Adipocyte (in vitro differentiated cells): ENCODE results near the gene WNK2.
"Not testable (repeated sequence)": the region's sequence is repeated elsewhere in the genome, so short reads cannot be mapped to it uniquely, and the experiment has no call there.

Source experiments
- DNase-seq: peaks from one replicate; pipeline ENCODE4 v3.0.0-alpha.2; 2015; ENCODE audit warnings: low read depth
- H3K27me3 ChIP-seq: replicated peaks from 2 replicates; pipeline ENCODE4 v1.7.0; 2013; ENCODE audit warnings: mild to moderate bottlenecking, low read length, moderate library complexity; ENCODE audit not compliant: control insufficient read depth, insufficient read depth
- H3K36me3 ChIP-seq: 2 replicates; pipeline ENCODE4 v1.7.0; 2013; ENCODE audit warnings: low read length, mild to moderate bottlenecking, moderate library complexity; ENCODE audit not compliant: control insufficient read depth, insufficient read depth, severe bottlenecking
- H3K4me1 ChIP-seq: 2 replicates; pipeline ENCODE4 v1.7.0; 2013; ENCODE audit warnings: mild to moderate bottlenecking, low read length, moderate library complexity; ENCODE audit not compliant: control insufficient read depth, insufficient read depth
- H3K4me3 ChIP-seq: 2 replicates; pipeline ENCODE4 v1.7.0; 2013; ENCODE audit warnings: mild to moderate bottlenecking, low read length, moderate library complexity
- H3K9ac ChIP-seq: 2 replicates; pipeline ENCODE4 v1.7.0; 2013; ENCODE audit warnings: mild to moderate bottlenecking, low read length, moderate library complexity
- H3K9me3 ChIP-seq: 2 replicates; pipeline ENCODE4 v1.7.0; 2013; ENCODE audit warnings: mild to moderate bottlenecking, low read length, moderate library complexity; ENCODE audit not compliant: control insufficient read depth

WNK2 gene

GRCh38 chr9:93183663-93184431 is at the start of gene WNK2:
Gene WNK2 (plus strand): TSS chr9:93184139. CDS start chr9:93184930, 791 bp downstream.
- Histone ChIP-seq H3K4me1 (no peaks in the 10 kb centered on the region), H3K9ac (no peak within 1 kb of the TSS), H3K36me3 (no peaks in the 10 kb centered on the region), H3K9me3 (no peaks in the 10 kb centered on the region), H3K27me3 (peaks cover 54% of the 10 kb centered on the region), H3K4me3 (no peak within 1 kb of the TSS)
- no peak for DNase-seq

GRCh38 chr9:93134740-93135444 is 49.0 kb upstream of the WNK2 start:
- H3K9ac ChIP-seq = peak overlapping the region; percentile 83
- no peaks in the 10 kb centered on the region for H3K27me3 ChIP-seq
- peaks cover 4% of the 10 kb centered on the region for H3K9me3 ChIP-seq
- H3K36me3 ChIP-seq = no peaks in the 10 kb centered on the region
- DNase-seq = no peak
- H3K4me1 ChIP-seq = peaks cover 29% of the 10 kb centered on the region
- peak overlapping the region; percentile 84 for H3K4me3 ChIP-seq

DNA sequence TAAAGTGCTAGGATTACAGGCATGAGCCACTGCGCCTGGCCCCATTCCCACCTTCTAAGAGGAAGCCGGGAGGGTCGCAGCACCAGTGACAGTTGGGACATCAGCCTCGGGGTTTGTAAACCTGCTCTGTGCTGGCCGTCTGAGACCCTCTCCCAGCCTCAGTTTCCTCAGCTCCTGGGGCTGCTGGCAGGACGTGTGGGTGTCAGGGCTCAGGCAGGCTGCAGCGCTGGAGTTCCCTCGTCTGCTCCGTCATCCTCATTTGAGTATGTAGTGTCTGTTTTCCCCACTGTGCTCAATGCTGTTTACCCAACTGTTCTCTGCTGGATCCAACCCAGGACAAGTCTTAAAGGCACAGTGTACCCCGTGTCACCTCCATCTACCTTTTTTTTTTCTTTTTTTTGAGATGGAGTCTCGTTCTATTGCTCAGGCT is 47.9 kb upstream of the WNK2 start:
- Histone ChIP-seq H3K9ac (no peak overlapping the region), H3K4me1 (peaks cover 29% of the 10 kb centered on the region), H3K27me3 (no peaks in the 10 kb centered on the region), H3K36me3 (no peaks in the 10 kb centered on the region), H3K4me3 (no peak overlapping the region), H3K9me3 (peaks cover 4% of the 10 kb centered on the region)
- DNase-seq = no peak

DNA sequence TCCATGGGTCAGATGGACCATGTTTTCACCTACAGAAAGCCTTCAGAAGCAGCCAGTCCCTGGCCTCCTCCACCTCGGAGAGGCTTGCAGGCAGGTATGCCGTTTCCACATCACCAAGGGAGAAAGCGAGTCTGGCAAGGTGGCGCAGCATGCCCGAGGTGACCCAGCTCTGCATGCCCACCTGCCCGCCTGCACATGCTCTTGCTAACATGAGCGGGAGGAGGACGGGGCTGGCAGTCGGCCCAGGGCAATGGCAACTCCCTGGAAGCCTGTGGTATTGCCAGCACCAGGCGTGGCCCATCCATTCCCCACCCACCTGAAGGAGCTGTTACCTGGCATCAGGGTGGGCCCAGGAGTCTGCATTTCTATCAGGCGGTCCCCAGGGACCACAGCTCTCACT is 46.6 kb upstream of the WNK2 start:
- Histone ChIP-seq H3K4me3 (no peak overlapping the region), H3K36me3 (no peaks in the 10 kb centered on the region), H3K4me1 (peaks cover 24% of the 10 kb centered on the region), H3K27me3 (no peaks in the 10 kb centered on the region), H3K9me3 (peaks cover 4% of the 10 kb centered on the region), H3K9ac (no peak overlapping the region)
- DNase-seq = no peak

GRCh38 chr9:93138171-93138764 is 45.7 kb upstream of the WNK2 start:
- H3K27me3 ChIP-seq = no peaks in the 10 kb centered on the region
- no peak for DNase-seq

DNA sequence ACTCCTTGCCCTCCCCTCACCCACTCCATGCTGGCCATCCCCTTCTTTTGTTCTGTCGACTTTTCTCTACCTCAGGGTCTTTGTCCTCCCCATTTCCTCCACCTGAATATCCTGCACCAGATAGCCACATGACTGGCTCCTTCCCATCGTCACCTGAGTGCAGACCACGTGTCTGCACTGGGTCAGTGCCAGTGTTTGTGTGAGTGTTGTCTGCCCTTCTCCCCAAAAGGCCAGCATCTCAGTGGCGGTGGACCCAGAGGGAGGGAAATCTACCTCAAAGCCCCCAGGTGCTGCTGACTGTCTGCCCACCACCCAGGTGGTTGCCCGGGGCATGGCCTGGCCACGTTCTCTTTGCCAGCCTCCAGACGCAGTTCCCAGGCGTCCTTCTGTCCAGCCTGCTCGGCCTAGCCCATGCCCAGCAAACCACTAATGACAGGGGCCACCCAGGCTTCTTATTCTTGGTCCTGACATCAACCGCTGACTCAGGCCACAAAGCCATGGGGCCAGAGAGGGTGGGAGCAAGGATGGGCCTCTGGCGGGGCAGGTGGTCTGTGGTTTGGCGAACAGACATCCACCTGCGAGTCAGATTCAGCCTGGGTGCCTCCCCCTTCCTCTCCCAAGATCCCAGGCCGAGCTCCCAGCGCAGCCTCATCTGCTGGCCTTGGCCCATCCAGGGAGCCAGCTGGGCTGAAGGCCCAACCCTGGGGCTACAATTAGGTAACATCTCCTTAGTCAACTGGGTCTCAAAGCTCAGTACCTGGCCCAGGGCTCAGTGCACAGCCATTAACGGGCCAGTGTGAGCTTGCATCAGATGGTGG is 44.4 kb upstream of the WNK2 start:
- H3K4me1 ChIP-seq = peaks cover 10% of the 10 kb centered on the region
- no peak overlapping the region for H3K9ac ChIP-seq

More at GRCh38 chr9:93138171-93138764, 45.7 kb upstream of the WNK2 start:
- H3K4me3 ChIP-seq = no peak overlapping the region
- no peaks in the 10 kb centered on the region for H3K36me3 ChIP-seq
- peaks cover 4% of the 10 kb centered on the region for H3K9me3 ChIP-seq
- no peak overlapping the region for H3K9ac ChIP-seq
- peaks cover 15% of the 10 kb centered on the region for H3K4me1 ChIP-seq

GRCh38 chr9:93141771-93142483 is 42.0 kb upstream of the WNK2 start:
- H3K9me3 ChIP-seq = peaks cover 4% of the 10 kb centered on the region
- H3K9ac ChIP-seq = no peak overlapping the region
- DNase-seq = no peak
- no peaks in the 10 kb centered on the region for H3K36me3 ChIP-seq
- no peaks in the 10 kb centered on the region for H3K27me3 ChIP-seq
- no peaks in the 10 kb centered on the region for H3K4me1 ChIP-seq
- H3K4me3 ChIP-seq = no peak overlapping the region

More for the DNA sequence above, 44.4 kb upstream of the WNK2 start:
- no peaks in the 10 kb centered on the region for H3K36me3 ChIP-seq
- DNase-seq = no peak
- H3K4me3 ChIP-seq = no peak overlapping the region
- H3K9me3 ChIP-seq = peaks cover 4% of the 10 kb centered on the region
- H3K27me3 ChIP-seq = no peaks in the 10 kb centered on the region

DNA sequence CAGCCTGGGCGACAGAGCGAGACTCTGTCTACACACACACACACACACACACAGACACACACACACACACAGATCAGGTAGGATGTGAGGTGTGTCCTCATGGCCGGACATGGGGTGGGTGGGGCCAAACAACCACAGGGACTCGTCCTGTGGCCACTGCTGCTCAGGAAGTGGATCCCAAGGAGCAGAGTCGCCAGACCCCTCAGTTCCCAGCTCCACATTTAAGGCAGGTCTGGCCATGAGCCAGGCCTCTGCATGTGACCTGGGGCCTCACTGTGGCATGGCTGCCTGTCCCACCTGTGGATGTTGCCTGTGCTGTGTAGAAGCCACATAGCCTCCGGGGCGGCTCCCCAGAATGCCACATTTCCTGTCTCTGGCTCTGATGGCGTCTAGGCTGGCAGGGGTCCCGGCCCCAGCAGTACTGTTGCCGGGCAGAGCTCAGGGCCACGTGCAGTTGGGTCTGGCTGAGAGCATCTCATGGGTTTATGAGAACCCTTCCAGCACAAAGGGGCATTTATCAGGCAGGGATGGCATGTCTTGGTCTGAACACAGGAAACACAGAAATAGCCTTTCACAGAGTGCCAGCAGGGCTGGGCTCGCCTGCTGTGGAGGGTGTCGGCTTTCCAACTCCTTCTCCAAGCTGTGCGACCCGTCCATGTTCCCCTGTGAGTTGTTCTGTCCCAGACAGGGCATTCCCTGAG is 40.0 kb upstream of the WNK2 start:
- no peaks in the 10 kb centered on the region for H3K36me3 ChIP-seq
- no peaks in the 10 kb centered on the region for H3K27me3 ChIP-seq
- no peak for DNase-seq
- H3K9ac ChIP-seq = no peak overlapping the region
- no peaks in the 10 kb centered on the region for H3K9me3 ChIP-seq
- H3K4me1 ChIP-seq = no peaks in the 10 kb centered on the region
- no peak overlapping the region for H3K4me3 ChIP-seq

DNA sequence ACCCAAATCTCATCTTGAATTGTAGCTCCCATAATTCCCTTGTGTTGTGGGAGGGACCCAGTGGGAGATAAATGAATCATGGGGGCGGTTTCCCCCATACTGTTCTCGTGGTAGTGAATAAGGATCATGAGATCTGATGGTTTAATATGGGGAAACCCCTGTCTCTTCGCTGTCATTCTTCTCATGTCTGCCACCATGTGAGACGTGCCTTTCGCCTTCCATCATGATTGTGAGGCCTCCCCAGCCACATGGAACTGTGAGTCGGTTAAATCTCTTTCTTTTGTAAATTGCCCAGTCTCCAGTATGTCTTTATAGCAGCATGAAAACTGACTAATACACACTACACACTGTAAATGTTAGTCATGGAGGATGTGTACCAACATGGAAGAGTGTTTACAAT is 37.2 kb upstream of the WNK2 start:
- DNase-seq, H3K9ac ChIP-seq, H3K36me3 ChIP-seq, H3K4me3 ChIP-seq, H3K9me3 ChIP-seq, H3K27me3 ChIP-seq, H3K4me1 ChIP-seq: not testable (repeated sequence)

DNA sequence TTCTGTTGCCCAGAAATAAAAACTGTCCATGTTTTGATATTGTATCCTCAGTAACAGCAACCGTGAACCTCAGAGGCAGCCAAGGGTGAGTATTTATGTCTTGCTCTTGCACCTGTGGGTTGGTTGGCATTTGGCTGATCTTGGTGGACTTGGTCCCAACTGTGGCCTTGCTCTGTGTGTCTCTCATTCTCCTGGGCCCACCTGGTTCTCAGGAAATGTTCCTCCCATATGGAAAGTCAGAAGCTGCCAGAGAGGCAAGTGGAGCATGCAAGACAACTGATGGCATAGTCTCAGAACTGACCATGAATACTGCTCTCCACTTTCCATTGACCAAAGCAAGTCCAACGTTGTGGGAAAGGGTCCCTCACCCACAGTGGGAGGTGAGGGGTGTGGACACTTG is 36.3 kb upstream of the WNK2 start:
- Histone ChIP-seq H3K9ac (no peak overlapping the region), H3K9me3 (no peaks in the 10 kb centered on the region), H3K4me3 (no peak overlapping the region), H3K27me3 (no peaks in the 10 kb centered on the region), H3K4me1 (no peaks in the 10 kb centered on the region), H3K36me3 (no peaks in the 10 kb centered on the region)
- DNase-seq = no peak
